ENCODE data around the gene BIRC7.

BIRC7 gene

DNA sequence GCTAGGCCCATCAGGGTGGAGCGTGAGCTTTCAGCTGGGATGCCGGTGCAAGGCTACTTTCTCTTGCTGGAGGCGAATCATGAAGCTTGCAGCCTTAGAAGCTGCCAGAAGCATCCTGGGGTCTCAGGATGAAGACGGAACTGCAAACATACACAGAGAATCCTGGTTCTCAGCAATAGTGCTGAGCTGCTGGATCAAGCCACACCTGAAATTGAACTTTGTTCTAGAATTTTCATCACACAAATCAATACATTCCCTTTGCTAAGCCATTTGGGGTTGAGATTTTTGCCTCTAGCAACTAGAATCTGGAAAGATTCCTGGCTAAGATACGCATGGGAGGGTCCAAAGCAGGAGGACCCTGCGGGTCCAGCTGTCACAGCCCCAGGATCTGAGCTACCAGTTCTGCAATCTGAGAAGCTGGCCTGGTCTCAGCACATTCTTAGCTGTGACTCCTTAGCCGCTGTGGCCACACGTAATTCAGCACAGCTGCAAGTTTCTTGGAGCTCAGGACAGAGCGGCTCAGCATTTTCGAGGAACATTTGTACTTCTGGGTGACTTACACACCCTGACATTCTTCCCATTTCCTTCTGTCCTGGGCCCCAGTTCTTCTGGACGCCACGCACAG is 30.3 kb downstream of the BIRC7 start:
- peak; percentile 18 for DNase-seq (ENCODE audit: low read depth)

DNA sequence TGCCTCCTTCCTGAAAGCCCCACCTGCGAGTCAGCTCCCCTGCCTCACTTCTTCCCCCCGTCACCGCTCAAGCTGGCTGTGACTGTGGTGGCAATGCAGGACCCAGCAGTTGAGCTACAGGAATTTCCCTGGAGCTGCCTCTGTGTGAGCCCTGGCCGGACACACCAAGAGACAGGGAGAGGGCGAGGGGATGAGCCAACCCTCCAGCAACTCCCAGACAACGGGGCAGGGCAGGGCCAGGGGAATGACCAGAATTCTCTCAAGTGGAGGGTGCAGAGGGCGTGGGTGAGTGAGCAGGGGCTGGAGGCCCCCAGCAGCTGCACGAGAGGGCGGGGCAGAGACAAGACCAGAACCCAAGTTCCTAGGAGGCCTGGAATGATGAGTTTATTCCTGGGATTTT is 32.0 kb downstream of the BIRC7 start:
- no peak for DNase-seq (ENCODE audit: low read depth)

DNA sequence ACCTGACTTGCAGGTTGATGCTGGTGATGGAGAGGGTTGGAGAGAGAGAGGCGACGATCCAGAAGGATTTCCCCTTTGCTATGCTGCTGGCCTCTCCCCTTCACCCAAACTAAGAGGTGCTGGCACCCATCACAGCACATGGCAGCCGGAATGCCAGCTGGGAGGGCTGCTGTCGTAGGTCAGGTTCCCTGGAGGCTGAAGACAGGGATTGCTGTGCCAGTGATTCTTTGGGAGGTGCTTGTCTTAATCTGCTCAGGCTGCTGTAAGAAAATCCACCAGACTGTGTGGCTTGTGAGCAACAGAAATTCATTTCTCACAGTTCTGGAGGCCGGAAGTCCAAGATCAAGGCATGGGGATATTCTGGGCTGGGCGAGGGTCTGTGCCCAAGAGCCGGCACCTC is 32.6 kb downstream of the BIRC7 start:
- DNase-seq (ENCODE audit: low read depth) = no peak

DNA sequence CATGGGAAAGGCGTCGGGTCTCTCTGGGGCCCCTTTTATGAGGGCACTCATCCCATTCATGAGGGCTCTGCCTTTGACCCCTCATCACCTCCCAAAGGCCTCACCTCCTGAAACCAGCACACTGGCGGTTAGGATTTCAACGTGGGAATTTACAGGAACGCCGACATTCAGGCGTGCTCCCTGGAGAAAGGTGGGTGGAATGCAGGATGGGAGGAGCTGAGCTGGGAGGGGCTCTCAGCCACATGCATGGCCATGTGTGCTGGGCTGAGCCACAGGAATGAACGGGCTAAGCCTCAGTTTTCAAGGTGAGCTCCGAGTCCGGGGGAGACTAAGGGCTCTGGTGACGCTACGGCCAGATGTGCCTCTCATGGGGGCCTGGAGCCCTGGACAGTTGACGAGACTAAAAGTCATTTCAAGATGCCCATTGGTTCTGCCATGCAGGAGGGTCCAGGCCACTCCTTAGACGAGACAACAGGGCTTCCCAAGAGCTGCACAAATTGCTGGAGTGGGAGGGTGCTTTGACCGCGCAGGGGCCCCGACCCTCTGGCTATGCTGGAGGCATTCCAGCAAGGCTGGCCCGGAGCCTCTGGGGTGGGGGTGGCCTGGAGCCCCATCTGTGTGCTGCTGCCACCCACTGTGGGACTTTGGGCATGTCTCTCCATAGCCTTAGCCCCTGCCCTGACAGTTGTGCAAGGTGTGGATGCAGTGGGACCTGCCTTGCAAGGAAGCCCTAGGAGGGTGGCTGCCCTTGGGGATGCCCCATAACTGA is 33.1 kb downstream of the BIRC7 start:
- DNase-seq (ENCODE audit: low read depth) = no peak

DNA sequence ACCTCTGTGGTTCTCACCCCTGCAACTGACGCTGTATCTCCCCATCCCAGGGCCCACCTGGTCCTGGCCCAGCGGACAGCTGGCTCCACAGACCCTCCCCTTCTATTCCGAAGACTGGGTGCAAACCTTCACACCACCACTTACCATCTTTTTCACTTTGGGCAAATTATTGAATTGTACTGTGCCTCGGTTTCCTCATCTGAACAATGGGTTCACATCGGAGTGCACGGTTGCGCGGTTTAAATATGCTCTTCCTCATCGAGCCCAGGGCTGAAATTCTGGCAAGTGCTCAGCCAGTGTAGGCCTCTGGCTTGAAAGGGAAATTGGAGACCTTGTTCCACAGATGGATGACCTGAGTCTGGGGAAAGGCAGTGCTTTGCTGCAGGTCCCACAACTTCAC is 34.0 kb downstream of the BIRC7 start:
- DNase-seq (ENCODE audit: low read depth) = no peak

DNA sequence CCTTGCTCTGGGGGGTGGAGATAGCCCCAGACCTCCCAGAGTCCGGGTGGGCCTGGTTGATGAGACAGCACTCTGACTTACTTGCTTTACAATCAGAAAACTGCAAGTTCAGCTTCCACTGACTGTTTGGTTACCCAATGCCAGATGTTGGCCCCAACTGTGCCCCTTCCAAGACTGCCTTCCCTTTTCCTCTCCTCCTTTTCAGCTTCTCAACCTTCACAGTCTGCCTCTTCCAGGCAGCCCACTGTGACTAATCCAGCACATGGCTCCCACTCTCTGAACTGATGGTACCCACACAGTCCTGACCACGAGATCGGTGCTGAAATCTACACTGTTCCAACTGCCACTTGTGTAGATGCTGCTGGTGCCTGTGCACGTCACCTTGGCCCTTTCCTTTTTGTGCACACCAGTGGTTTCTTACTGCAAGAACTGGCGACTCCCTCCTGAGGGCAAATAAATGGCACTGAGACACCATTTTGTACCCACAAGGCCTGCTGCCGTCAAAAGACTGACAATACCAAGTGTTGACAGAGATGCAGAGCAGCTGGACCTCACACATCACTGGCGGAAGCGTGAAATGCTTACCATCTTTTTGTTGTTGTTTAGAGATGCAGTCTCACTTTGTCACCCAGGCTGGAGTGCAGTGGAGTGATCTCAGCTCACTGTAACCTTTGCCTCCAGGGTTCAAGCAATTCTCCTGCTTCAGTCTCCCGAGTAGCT is 35.1 kb downstream of the BIRC7 start:
- no peak for DNase-seq (ENCODE audit: low read depth)

DNA sequence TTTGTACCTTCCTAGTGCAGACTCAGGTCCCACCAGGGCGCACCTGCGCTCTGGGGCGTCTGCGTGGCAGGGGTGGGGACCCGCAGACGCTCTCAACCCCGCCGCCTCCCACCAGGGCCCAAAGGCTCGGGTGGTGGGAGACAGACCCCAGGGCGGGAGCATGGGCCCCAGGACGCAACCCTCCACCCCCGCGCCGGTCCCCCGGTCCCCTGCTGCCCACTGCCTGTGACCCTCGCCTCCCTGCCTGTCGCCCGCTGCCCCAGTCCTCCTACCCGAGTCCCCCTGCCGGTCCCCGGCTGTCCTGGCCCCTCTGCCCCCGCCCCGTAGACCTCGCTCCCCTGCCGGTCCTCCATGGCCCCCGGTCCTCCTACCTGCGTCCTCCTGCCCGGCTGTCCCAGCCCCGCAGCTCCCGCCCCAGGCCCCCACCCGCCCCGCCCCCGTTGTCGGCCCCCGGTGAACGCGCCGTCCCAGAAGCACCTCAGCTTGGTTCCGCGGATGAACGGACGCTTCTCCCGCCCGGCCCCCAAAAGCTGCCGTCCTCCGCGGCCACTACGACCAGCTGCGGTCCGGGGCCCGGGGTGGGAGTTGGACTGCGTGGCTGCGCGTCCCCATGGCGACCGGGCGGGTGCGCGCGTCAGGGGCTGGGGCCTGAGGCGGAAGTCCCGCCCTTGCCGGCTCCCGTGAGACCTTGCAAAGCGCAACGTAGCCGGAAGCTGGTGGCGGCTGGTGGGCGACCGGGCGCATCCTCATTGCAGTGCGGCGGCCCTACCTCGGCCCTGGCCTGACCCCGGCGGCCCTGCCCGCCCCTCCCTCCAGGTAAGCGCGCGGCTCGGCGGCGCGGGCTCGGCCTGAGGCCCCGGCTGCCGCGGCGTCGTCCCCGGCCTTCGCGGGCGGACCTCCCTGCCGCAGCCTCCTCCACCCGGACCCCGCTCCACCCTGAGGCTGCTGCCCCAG is 36.7 kb downstream of the BIRC7 start, which contains the start of gene ARFGAP1:
TSS of gene ARFGAP1 (plus strand) at position 709 of the 954 bp plus-strand sequence. CDS start 2,768 bp downstream, outside the sequence.
- DNase-seq (ENCODE audit: low read depth) = peak; percentile 93

DNA sequence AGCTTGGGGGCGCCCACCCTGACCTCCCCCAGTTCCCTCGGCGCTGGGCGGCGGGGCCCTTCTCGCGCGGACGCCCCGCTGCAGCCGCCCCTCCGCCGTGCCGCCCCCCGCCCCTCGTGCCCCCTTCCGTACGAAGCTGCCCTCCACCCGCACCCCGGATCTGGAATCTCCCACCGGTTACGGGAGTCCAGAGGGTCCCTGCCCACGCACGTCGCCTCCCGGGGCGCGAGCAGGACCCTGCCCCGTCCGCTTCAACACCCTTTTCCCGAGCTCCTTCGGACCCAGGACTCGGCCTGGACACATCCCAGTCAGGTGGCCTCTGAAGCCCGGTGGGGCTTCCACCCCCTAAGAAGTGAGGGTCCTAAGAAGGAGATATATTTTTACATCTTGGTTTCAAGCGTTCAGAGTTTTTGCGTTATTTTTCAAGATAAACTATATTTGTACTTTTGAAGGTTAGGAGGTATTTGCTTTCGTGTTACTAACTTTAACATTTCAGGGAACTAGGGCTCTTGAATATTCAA is 37.4 kb downstream of the BIRC7 start:
- DNase-seq (ENCODE audit: low read depth) = no peak

DNA sequence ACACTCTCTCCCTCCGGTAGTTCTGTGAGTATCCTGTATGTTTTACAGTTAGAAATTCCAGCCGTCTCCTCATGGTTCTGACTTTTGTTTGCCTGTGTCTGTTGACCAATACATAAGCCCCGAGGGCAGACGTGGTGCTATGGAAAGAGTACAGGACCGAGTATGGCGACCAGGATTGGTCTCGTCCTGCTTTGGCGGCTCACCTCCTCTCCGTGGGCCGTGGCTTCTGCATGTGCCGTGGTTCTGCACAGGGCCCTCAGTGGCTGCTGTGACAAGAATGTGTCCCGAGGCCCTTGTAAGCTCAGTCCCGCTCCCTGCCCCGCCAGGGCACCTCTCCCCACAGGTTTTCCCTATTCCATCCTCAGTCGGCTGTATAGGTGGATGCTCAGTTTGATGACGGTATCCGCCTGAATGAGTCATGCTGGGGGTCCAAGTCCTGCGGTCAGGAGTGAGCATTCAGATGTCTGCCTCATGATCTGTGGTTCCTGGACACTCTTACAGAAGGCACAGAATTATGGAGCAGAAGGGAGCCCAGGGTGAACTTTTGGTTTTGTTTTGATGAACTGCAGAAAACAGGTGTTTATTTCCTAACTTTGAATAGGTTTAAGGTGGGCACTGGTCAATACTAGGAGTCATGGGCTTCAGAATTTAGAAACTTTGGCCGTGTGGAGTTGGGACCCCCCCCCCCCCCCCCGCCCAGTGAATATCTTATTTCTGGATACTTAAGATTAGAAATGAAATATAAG is 38.1 kb downstream of the BIRC7 start:
- peak; percentile 91 for DNase-seq (ENCODE audit: low read depth)

DNA sequence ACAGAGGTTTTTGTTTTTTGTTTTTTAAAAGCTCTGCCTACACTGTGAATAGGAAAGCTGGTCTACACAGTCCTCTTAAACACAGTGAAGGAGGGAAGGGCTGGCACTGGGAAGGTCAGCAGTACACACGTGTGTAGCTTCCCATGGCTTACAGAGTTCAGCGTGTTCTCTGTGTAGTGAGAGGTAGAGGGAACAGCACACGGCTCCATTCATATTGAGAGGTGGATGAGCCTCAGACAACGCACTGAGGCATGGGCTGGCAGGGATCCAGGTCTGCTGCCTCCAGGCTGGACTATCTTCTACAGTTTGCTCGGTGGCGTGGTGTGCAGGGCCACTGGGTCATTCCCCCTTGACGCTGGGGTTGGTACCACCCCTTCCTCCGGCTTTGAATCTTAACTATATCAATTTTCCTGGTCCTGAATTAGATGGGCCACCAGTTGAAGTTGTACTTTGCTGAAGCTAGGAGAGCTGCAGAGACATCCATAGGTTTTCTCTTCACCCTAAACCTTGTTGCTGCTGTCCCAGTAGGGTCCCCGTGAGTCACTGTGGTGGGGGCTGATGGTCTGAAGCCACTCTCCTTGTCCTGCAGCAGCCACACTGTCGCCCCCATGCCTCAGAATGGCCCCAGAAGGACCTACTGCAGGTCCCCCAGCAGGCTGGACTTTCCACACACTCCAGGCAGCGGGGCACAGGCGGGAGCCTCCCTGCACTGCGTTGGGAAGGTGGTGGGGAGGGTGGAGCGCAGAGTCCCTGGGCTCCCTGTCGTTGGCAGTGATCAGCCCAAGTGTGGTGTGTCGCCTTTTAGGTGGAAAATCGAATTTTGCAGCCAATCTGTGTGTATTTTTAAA is 38.9 kb downstream of the BIRC7 start:
- peak; percentile 22 for DNase-seq (ENCODE audit: low read depth)

DNA sequence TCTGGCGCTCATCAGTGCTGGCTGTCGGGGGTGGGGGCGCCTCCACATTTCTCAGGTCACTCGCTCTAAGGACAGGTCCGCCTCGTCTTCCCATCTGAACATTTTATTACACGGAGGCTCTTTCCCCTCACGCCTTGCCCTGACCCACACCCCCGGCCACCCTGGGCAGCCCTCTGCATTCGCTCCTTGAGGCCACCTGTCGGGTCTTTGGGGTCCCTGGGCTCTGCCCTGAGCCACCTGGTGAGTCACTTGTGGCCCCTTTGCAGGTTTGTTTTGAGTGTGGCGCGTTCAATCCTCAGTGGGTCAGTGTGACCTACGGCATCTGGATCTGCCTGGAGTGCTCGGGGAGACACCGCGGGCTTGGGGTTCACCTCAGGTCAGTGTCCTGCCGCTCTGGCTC is 40.1 kb downstream of the BIRC7 start:
- DNase-seq (ENCODE audit: low read depth) = no peak

DNA sequence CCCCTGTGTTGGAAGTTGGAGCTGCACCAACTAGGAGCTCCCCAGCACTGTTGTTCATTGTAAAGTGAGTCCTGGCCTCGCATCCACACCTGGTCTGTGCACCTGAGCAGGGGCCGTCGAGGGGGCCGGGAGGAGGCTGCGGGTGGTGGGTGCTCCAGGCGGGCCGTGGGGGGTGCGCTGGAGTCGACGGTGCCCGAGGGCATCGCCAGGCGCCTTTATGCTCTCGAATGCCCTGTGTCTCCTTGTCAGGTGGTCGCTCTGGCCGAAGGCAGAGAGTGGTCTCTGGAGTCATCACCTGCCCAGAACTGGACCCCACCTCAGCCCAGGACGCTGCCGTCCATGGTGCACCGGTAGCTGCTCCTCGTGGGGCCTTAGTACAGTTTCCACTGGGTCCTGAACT is 41.3 kb downstream of the BIRC7 start:
- DNase-seq (ENCODE audit: low read depth) = no peak

DNA sequence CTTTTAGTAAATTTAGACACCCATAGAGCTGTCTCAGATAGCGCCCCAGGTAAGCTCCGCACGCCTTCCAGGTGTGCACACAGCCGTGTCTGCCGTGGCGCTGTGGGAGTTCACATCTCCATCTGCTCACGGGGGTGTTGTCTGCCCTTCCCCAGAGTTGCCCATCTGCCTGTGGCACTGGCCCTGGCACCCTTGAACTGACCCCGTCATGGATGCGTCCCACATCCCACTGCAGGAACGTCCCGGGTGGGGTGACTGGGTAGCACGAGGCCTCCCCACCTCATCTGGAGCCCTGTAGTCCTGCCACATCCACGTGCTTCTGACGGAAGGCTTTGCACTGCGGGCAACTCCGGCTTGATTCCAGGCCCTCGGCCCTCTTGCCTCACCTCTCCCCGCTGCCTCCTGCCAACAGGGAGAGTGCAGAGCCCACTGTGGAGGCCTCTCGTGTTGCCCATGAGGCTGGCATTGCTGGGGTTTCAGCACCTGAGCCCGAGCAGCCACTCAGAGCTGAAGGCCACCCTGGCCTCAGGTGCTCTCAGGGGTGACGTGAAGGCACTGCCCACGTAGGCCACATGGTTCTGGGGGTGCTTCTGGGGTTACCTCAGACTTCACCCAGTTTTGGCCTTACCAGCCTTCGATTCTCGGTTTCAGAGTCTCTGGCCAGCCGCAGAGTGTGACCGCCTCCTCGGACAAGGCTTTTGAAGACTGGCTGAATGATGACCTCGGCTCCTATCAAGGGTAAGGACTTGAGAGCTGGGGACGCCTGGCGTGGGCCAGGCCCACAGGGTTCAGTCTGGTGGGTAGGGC is 42.0 kb downstream of the BIRC7 start:
- no peak for DNase-seq (ENCODE audit: low read depth)

DNA sequence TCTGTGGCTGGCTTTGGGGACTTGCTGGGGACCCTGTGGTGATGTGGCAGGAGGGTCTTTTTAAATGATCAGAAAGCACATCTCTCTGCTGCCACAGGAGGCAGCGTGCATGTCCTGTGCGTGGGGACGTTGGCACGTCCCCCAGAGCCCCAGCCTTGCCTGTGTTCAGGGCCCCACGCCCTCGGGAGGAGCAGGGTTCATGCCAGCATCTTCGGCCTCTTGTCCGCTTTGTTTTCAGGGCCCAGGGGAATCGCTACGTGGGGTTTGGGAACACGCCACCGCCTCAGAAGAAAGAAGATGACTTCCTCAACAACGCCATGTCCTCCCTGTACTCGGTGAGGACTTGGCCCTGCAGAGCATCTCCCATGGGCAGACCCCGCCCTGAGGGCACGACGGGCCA is 43.0 kb downstream of the BIRC7 start:
- no peak for DNase-seq (ENCODE audit: low read depth)

DNA sequence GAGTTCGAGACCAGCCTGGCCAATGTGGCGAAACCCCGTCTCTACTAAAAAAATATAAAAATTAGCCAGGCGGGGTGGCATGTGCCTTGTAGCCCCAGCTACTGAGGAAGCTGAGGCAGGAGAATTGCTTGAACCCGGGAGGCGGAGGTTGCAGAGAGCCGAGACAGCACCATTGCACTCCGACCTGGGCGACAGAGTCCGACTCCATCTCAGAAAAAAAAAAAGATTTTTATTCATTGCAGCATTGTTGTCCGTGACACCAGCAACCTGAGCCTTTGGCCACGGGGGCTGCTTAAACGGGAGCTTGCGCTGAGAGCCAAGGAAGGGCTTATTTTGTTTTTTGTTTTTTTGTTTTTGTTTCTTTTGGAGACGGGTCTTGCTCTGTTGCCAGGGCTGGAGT is 44.2 kb downstream of the BIRC7 start:
- DNase-seq (ENCODE audit: low read depth) = no peak

DNA sequence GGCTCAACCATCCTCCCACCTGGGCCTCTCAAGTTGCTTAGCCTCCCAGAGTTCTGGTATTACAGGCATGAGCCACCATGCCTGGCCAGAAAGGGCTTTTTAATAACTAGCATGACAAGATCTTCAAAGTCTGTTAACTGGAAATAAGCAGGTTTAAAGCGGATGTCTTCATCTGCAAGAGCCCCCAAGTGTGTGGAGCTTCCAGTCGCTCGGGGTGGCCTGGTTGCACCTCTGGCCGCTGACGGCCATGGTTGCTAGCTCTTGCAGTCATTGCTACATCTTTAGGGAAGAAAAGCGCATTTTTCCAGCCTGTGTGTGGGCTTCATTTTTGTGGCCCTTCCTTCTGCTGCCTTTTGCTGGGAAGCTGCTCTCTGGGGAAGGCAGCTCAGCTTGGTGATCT is 44.7 kb downstream of the BIRC7 start:
- no peak for DNase-seq (ENCODE audit: low read depth)

DNA sequence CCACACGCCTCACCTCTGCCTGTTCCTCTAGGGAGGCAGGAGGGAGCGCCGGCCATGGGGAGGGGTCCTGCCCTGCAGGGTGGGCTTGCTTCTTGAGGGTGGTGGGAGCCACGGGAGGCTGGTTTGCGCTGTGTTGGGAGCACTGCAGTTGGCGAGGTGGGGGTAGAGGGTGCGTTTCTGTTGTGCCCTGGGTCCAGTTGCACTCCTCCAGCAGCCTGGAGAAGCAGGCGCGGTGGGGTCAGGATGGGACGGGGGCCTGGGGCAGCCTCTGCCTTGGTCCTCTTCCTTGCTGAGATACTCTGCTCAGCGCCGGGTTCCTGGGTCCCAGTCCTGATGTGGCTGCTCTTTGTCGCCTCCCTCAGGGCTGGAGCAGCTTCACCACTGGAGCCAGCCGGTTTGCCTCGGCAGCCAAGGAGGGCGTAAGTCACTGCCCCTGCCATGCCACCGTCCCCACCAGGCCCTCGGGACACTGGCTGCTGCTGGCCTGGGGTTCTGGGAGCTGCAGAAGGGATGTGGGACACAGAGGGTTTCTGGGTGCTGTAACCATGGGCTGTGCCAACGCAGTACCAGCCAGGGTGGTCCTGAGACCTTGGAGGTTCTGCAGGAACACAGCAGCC is 45.3 kb downstream of the BIRC7 start:
- DNase-seq (ENCODE audit: low read depth) = no peak

DNA sequence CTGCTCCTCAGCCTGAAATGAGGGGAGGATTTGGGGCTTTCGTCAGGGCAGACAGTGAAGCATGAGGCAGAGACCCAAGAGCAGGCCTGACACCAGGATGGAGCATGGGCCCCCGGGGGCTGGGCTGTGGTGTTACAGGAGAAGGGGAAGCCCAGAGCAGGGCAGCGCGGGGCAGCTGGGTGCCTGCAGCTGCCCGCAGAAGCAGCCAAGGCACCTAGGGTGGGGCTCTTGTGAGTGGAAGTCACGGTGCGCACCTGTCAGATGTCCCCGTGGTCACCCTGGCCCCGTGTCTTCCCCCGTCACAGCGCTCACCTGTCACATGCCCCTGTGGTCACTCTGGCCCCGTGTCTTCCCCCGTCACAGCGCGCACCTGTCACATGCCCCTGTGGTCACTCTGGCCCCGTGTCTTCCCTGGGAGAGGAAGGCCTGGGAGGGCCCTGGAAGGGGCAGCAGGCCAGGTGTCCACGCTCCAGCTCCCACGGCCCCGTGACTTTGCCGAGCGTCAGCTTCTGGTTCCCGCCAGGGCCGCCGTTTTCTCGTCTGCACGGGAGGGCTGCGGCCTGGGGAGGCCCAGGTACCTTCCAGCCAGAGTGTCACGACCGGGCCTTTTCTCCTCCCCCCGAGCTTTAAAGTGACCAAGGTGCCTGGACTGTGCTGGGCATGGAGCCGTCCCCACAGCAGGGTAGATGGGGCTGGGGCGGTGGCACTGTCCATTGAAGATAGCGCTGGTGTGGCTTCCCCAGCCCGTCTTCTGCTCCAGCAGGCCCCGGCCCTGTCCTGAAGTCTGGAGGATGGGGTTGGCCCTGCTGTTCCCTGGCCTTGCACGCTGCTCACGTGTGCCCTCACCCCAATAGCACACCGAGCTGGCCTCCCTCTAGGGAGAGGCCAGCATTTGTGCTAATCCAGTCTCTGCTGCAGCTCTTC is 46.3 kb downstream of the BIRC7 start:
- no peak for DNase-seq (ENCODE audit: low read depth)
